GM18870 (cell line): ENCODE measurements around the gene AHNAK2.

Source experiments
- ATAC-seq: cut with Tn5 transposase; IDR thresholded peaks from one replicate; pipeline ENCODE4 v1.9.1; 2021; ENCODE audit warnings: moderate library complexity; ENCODE audit not compliant: unreplicated experiment

Gene AHNAK2

DNA sequence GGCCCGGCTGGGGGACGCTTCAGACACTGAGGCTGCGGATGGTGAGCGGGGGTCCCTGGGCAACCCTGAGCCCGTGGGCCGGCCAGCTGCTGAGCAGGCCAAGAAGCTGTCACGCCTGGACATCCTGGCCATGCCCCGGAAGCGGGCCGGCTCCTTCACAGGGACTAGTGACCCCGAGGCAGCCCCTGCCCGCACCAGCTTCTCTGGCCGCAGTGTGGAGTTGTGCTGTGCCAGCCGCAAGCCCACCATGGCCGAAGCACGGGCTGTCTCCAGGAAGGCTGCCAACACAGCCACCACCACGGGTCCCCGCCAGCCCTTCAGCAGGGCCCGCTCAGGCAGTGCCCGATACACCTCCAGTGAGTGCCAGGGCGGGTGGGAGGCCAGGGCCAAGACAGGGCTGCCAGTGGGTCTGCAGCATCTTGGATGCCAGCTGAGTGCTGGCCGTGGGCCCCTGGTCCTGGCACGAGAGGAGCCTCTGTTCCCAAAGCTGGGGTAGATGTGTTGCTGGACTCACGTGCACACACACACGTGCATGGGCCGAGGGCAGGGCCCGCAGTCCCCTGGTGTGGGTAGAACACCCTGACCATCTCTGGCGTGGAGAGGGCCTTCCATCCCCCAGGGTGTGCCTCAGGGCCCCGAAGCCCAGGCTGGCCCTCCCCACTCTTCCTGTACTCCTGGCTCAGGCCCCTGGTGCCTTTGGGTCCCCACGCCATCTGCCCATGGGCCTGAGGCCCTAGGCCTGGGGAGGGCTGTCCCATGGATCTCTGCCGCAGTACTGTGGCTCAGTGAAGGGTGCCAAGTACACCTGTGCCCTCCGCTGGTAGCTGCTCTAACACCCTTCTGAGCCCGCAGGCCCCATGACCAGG, 90.3 kb downstream of the AHNAK2 start:
- no peak for ATAC-seq
